Measurements from ENCODE around the gene DDX60. TPM values are rescaled to one million over a fixed set of nuclear protein-coding genes. Genes with fewer than 3 reads are reported as not detected.

DDX60 gene
- total RNA-seq, 3 donors from 2014 or later = 9.5 to 19.5 (median 11.0) TPM

DNA sequence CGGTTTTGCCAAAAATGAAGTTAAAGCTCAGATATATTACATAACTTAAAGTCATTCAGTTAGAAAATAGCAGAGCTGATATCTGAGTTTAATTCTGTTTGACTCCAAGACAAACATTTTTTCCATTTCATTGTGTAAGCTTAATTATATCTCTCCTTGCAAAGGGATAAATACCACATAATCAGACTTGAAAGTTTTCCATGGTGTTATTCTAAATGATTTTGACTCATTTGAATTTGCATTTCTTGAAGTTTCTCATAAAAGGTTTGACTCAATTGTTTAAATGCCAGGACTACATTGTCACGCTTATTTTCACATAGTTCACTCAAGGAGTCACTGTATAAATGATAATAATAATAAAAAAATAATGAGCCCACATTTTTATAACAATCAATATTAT is 39.4 kb upstream of the DDX60 start:
- intact Hi-C loops (cut with DNase I; ENCODE audit: low total_unique reads) = no loop called here
- H3K4me3 ChIP-seq = no peak overlapping the region
- H3K27ac ChIP-seq = no peak overlapping the region
- no peaks in the 10 kb centered on the region for H3K4me1 ChIP-seq
- H3K27me3 ChIP-seq = no peaks in the 10 kb centered on the region
- H3K9me3 ChIP-seq = no peaks in the 10 kb centered on the region
- TF ChIP-seq POLR2A (IDR thresholded peaks at IDR 0.05) (no peak), POLR2AphosphoS5 (IDR thresholded peaks at IDR 0.05) (no peak)
- TF ChIP-seq, protein P1, sequence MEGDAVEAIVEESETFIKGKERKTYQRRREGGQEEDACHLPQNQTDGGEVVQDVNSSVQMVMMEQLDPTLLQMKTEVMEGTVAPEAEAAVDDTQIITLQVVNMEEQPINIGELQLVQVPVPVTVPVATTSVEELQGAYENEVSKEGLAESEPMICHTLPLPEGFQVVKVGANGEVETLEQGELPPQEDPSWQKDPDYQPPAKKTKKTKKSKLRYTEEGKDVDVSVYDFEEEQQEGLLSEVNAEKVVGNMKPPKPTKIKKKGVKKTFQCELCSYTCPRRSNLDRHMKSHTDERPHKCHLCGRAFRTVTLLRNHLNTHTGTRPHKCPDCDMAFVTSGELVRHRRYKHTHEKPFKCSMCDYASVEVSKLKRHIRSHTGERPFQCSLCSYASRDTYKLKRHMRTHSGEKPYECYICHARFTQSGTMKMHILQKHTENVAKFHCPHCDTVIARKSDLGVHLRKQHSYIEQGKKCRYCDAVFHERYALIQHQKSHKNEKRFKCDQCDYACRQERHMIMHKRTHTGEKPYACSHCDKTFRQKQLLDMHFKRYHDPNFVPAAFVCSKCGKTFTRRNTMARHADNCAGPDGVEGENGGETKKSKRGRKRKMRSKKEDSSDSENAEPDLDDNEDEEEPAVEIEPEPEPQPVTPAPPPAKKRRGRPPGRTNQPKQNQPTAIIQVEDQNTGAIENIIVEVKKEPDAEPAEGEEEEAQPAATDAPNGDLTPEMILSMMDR (IDR thresholded peaks at IDR 0.05) = no peak
- no peaks in the 10 kb centered on the region for H3K36me3 ChIP-seq
- DNase-seq (ENCODE audit: low spot score in 2 of 2) = no peak

DNA sequence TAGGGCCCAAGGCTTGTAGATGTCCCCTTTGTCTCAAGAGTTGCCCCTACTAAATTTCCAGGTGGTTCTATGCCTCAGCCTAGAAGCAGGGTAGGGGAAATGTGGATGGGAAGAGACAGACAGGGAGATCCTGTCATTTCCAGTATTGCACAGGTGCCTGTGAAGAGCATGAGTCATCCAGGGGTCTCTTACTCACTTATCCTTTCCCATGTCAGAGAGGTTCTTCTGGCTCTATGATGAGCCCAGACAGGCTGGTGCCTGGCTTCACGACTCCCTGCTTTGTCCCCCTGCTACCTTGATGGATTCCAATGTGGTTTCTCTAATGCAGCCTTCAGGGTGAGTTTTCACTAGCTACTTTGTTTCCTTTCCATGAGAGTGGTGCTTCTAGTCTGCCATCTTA is 35.2 kb upstream of the DDX60 start:
- intact Hi-C loops (cut with DNase I; ENCODE audit: low total_unique reads) = no loop called here
- no peaks in the 10 kb centered on the region for H3K27me3 ChIP-seq
- TF ChIP-seq POLR2A (IDR thresholded peaks at IDR 0.05) (no peak), POLR2AphosphoS5 (IDR thresholded peaks at IDR 0.05) (no peak)
- TF ChIP-seq, protein P1 (IDR thresholded peaks at IDR 0.05) = no peak

DNA sequence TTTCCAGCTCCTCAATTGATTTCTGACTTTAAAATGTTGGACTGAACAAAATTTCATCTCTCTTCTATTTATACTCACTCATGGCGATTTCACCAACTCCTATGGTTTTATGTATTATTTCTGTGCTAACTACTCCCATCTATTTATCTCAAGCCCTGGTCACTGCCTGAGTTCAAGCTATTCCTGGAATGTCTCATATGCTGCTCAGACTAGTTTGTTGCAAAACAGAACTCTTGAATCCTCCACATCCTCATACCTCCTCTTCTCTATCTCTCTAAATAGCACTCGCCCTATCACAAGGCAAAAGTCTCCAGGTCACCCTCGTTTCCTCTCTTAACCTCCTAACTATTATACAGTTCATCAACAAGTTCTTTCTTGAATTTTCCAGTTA is 19.0 kb upstream of the DDX60 start:
- Histone ChIP-seq H3K4me1 (no peaks in the 10 kb centered on the region), H3K36me3 (no peaks in the 10 kb centered on the region), H3K9me3 (no peaks in the 10 kb centered on the region), H3K4me3 (no peak overlapping the region), H3K27me3 (no peaks in the 10 kb centered on the region), H3K27ac (no peak overlapping the region)
- intact Hi-C loops (cut with DNase I; ENCODE audit: low total_unique reads) = no loop called here
- DNase-seq (ENCODE audit: low spot score in 2 of 2) = no peak
- no peak for TF ChIP-seq POLR2A (IDR thresholded peaks at IDR 0.05)
- TF ChIP-seq, protein P1 (IDR thresholded peaks at IDR 0.05) = no peak
- no peak for TF ChIP-seq POLR2AphosphoS5 (IDR thresholded peaks at IDR 0.05)

More for the DNA sequence above, 35.2 kb upstream of the DDX60 start:
- H3K27ac ChIP-seq = no peak overlapping the region
- H3K9me3 ChIP-seq = peaks cover 9 to 19% of the 10 kb centered on the region in 2 donors
- H3K36me3 ChIP-seq = no peaks in the 10 kb centered on the region
- DNase-seq (ENCODE audit: low spot score in 2 of 2) = no peak
- no peak overlapping the region for H3K4me3 ChIP-seq
- H3K4me1 ChIP-seq = no peaks in the 10 kb centered on the region

DNA sequence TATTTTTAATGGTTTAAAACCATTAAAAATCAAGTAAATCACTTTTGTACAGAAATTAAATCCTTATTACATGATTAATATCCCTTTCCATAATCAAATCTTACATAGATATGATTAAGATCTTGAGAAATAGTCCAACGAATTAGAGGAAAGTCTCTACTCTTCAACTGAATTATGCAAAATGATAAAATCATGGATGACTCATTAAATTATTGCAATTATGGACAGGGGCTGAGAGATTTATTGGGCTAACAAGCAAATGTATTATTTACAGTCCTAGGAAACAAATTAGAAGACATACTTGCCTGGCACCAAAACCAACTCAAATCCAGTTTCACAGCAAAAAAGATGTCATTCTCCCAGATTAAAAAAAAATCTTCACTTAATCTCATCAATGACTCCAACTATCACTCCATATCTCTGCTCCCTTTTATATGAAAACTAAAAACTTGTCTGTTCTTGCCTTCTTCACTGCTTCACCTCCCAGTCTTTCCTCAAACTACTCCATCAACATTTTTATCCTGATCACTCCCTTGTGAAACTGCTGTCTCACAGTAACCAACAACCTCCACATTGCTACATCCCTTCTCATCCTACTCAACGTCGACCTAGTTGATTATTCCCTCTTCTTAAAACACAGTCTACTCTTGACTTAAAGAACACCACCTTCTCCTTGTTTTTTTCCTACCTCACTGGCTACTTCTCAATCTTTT is 18.4 kb upstream of the DDX60 start:
- intact Hi-C loops (cut with DNase I; ENCODE audit: low total_unique reads) = no loop called here
- DNase-seq (ENCODE audit: low spot score in 2 of 2) = no peak
- Histone ChIP-seq H3K27ac (no peak overlapping the region), H3K9me3 (no peaks in the 10 kb centered on the region), H3K27me3 (no peaks in the 10 kb centered on the region), H3K36me3 (no peaks in the 10 kb centered on the region), H3K4me3 (no peak overlapping the region), H3K4me1 (no peaks in the 10 kb centered on the region)
- TF ChIP-seq, protein P1 (IDR thresholded peaks at IDR 0.05) = no peak
- TF ChIP-seq POLR2AphosphoS5 (IDR thresholded peaks at IDR 0.05) (no peak), POLR2A (IDR thresholded peaks at IDR 0.05) (no peak)

DNA sequence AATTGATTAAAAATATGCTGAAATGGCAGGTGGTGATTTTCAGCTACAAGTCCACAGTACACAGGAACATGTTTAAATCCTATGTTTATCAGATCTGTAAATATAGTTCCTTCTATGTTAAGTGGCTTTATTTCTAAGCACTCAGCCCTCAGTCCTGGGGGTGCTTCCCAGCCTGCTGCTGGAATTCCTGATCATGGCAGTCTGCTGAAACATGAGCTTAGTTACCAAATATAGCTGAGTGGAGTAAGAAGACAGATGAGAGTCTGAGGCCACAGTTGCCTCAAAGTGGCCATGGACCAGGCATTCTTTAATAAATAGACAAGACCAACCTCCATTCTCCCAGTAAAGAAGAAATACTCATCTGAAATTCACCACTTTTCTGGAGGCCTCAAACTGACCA is 17.1 kb upstream of the DDX60 start:
- no peaks in the 10 kb centered on the region for H3K36me3 ChIP-seq
- H3K4me1 ChIP-seq = no peaks in the 10 kb centered on the region
- no peak overlapping the region for H3K27ac ChIP-seq
- TF ChIP-seq POLR2A (IDR thresholded peaks at IDR 0.05) = no peak
- TF ChIP-seq, protein P1 (IDR thresholded peaks at IDR 0.05) = no peak
- TF ChIP-seq POLR2AphosphoS5 (IDR thresholded peaks at IDR 0.05) = no peak
- H3K27me3 ChIP-seq = no peaks in the 10 kb centered on the region
- H3K9me3 ChIP-seq = no peaks in the 10 kb centered on the region
- no peak overlapping the region for H3K4me3 ChIP-seq
- no peak for DNase-seq (ENCODE audit: low spot score in 2 of 2)
- intact Hi-C loops (cut with DNase I; ENCODE audit: low total_unique reads) = no loop called here
